Measurements from ENCODE around the gene GRAP2.

Gene GRAP2

DNA sequence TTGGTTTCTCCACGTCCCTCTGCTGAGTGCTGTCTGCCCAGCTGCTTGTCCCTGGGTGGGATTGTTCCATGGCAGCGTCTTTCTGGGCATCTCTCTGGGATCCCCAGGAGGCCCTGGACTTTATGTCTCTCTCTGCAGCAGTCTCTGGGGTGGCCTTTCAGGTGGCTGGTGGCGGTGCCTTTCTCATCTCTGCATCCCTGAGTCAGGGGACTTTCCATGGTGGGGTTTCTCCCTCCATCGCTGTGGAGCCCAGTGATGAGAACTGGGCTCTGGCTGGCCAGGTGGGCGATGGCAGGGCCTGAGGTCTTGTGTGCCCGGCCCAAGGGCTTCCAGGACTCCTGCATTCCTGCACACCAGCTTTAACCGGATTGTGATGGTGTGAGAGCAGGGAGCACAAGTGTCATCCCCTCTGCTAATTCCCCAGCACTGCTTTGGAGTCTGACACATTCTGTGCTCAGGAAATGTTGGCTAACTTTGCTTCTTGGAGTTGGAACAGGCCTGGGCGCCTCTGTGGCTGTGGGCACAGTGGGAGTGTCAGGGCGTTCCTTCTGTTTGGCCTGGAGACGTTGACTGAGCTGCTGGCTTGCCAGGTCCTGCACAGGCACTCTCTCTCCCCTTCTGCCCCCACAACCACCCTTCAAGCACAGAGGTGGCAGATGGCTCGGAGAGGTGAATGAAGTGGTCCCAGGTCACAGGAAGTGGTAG lies 121.8 kb downstream of the GRAP2 start:
- no peaks in the 10 kb centered on the region for H3K36me3 Mint-ChIP-seq (ENCODE audit: low read depth)
- H3K9me3 Mint-ChIP-seq, result no peaks in the 10 kb centered on the region
- H3K27me3 Mint-ChIP-seq, result no peaks in the 10 kb centered on the region
- H3K4me1 Mint-ChIP-seq (ENCODE audit: low read depth), result peaks cover 3% of the 10 kb centered on the region
- H3K27ac Mint-ChIP-seq, result no peak overlapping the region
- H3K4me3 Mint-ChIP-seq, result no peak overlapping the region
